PC-3 (cell line): ENCODE data around the gene CYGB.

Source experiments
- CTCF ChIP-seq: fragments of 300-600 bp; sonication (generic); conservative IDR thresholded peaks from 2 replicates; pipeline ENCODE4 v1.5.1; 2017; ENCODE audit warnings: antibody characterized with exemption, low read depth, mild to moderate bottlenecking, low read length
- EZH2 ChIP-seq: fragments of 300-600 bp; sonication (generic); IDR thresholded peaks from one replicate; pipeline ENCODE4 v1.6.1; 2017; ENCODE audit warnings: antibody characterized with exemption, mild to moderate bottlenecking, low read length; ENCODE audit not compliant: unreplicated experiment

- TF ChIP-seq CTCF (no peak), EZH2 (no peak)
Observed at GRCh38 chr17:76568811-76569221, 31.3 kb upstream of the CYGB start.
